ENCODE measurements around the gene FGF23.

The FGF23 gene

GRCh38 chr12:4380332-4380731, 820 bp upstream of the FGF23 start:
- FAIRE-seq: no peak

DNA sequence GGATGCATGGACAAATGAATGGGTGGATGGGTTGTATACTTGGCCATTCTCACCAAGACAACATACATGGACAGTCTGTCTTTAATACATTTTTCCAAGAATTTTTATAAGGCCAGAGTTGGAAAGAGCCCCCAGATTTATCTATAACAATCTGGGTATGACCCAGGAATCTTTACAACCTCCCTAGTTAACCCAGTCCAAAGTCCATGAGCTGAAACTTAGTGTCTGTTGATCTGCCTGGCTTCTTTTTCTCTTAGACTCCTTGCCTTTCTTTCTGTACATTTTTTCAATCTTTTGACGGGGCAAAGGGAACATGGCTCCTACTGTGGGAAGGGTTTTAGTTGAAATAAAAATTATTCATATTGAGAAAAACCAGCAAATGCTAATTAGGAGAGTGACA, 740 bp downstream of the FGF23 start:
- no peak for FAIRE-seq

DNA sequence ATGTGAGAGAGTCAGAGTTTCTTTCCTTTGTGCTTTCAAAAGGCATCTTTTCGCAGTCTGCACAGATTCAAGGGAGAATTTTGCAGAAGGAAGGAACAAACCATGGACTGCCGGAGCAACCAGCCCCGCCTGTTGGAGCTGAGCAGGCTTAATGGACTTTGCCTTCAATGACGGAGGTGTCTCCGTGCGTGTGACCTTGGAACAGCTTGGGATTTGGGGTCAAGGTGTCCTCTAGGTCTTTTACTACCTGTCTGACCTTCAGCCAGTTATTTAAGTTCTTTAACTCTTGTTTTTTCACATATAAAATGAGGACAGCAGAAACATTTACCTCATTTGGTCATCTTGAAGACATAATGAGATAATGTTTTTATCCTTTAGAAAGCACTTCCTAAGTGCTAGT, 4.1 kb downstream of the FGF23 start:
- no peak for FAIRE-seq

GRCh38 chr12:4372653-4373052, 6.9 kb downstream of the FGF23 start:
- FAIRE-seq: no peak

DNA sequence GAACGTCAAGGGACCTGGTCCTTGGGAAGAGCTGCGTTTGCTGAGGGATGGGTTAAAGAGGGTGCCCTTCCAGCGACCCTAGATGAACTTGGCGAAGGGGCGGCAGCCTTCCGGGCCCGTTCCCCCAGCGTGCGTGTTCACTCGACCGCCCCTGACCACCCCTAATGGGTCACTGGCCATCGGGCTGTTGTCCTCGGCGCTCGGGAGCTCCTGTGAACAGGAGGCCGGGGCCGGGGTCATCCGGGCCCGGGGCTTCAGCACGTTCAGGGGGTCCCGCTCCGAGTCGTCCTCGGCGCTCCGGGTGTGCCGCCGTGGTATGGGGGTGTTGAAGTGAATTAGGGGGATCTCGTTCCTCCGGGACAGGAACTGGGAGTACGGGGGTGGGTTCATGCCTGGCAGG, 9.2 kb downstream of the FGF23 start:
- no peak for FAIRE-seq

- FAIRE-seq: no peak
Observed at GRCh38 chr12:4369548-4369947, 10.0 kb downstream of the FGF23 start.

DNA sequence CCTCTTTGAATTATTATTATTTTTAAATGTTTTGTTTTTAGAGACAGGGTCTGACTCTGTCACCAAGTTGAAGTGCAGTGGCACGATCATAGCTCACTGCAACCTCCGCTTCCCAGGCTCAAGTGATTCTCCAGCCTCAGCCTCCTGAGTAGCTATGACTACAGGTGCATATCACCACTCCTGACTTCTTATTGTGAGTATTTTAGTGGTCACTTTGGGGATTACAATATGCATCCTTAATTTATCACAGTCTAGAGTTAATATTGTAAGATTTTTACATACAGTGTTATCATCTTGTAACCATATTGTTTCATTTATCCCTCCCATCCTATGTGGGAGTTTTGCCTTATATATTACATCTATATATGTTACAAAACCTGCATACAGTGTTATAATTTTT, 13.4 kb downstream of the FGF23 start:
- FAIRE-seq: no peak

- no peak for FAIRE-seq
Observed at GRCh38 chr12:4356041-4356327, 23.5 kb downstream of the FGF23 start.

GRCh38 chr12:4355156-4356040, 24.1 kb downstream of the FGF23 start:
- no peak for FAIRE-seq

GRCh38 chr12:4353785-4354208, 25.7 kb downstream of the FGF23 start:
- no peak for FAIRE-seq

DNA sequence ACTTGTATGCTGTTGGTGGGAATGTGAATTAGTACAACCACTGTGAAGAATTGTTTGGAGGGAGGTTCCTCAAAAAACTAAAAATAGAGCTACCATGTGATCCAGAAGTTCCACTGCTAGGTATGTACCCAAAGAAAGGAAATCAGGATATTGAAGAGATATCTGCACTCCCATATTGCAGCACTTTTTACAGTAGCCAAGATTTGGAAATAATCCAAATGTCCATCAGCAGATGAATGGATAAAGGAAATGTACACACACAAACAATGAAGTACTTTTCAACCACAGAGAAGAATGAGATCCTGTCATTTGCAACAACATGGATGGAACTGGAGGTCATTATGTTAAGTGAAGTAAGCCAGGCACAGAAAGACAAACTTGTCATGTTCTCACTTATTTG, 32.6 kb downstream of the FGF23 start:
- no peak for FAIRE-seq

GRCh38 chr12:4331842-4332241, 47.7 kb downstream of the FGF23 start:
- no peak for FAIRE-seq

DNA sequence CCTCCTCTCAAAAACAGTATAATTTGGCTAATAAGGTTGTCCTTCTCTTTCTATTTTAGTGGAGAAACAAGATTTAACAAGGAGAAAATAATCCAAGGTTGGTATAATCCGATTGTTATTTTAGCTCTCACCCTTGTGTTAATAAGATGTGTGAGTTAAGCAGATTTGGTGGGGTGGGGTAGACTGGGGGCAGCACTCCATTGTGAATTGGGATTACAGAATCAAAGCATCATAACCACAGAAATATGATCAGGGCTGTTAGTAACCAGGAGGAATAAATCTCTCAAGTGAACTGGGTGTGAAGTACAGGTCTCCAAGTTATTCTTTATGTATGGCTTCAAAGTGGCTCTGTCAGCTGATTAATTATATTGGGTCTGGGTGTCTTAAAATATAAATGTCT, 48.3 kb downstream of the FGF23 start:
- no peak for FAIRE-seq

DNA sequence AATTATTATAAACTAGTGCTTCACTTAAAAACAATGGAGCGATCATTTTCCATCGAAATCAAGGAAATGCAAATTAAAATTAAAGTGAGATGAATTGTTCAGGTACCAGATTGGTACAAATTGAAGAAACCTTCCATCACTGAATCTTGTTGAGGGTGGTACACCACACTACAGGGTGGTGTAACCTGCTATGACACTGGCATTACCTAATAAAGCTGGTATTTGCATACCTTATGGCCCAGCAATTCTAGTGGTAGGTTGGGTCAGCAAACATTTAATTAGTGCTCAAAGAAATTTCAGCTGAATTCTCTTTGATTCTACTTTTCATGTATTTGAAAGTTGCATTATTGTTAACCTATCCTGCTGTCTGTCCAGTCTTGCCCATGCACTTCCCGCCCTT, 49.3 kb downstream of the FGF23 start:
- no peak for FAIRE-seq

DNA sequence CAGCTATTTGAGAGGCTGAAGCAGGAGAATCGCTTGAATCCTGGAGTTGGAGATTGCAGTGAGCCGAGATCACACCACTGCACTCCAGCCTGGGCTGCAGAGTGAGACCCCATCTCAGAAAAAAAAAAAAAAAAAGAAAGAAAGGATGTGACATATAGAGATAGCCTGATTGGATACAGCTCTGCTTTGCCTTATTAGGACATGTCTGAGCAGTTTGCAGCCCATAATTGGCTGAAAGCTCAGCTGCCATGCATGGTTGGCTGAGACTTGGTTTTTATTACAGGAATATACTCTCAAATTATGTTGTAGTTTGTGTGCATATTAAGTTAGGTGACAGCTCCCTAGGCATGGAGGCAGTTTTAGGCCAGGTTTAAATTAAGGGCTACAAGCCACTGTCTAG, 52.2 kb downstream of the FGF23 start:
- no peak for FAIRE-seq

DNA sequence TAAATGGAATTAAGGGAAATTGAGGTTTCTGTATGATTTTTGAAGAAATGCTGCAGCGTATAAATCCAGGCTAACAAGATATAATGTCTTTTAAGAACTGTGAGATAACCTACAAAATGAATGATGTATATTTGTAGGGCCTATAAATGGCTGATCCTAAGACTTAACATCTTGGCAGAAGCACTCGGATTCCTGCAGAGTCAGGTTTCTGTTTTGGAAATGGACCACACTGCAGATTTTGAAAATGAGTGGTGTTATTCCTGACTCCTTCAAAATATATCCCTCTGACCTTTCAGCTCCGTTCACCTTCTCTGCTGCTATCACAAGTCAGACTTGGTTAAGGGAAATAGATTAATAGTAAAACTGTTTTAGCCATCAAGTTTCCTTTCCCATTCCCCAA, 53.5 kb downstream of the FGF23 start:
- no peak for FAIRE-seq

DNA sequence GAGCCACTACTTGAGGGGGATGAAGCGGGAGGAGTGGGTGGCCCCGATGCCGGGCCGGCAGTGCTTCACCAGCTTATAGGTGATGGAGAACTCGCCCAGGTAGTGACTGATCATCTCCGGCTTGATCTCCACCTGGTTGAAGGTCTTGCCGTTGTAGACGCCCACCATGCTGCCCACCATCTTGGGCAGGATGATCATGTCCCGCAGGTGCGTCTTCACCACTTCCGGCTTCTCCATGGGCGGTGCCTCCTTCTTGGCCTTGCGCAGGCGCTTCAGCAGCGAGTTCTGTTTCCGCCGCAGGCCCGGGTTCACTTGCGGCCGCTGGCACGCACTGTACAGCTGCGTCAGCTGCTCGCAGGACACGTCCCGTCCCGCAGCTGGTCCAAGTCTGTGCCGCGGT, 55.1 kb downstream of the FGF23 start:
- FAIRE-seq: no peak

GRCh38 chr12:4323396-4323795, 56.1 kb downstream of the FGF23 start:
- FAIRE-seq: no peak

DNA sequence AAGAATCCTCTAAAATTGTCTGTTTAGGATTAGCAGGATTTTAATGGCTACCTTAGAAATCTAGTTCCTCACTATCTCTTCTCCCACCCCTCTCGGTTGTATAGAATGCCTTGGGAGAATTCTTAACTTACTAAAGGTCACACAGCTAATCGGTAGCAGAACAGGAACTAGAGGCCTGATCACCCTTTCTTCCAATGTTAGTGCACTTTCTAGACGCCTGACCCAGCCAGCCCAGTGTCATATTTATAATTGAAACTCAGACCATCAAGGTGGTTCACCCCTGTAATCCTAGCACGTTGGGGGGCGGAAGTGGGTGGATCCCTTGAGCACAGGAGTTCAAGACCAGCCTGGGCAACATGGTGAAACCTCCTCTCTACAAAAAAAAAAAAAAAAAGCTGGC, 56.8 kb downstream of the FGF23 start:
- no peak for FAIRE-seq

GRCh38 chr12:4320853-4321701, 58.4 kb downstream of the FGF23 start, which contains the start of gene TIGAR:
TSS of gene TIGAR (plus strand) at chr12:4321213. CDS start at chr12:4321272, 59 bp downstream.
- FAIRE-seq: no peak

DNA sequence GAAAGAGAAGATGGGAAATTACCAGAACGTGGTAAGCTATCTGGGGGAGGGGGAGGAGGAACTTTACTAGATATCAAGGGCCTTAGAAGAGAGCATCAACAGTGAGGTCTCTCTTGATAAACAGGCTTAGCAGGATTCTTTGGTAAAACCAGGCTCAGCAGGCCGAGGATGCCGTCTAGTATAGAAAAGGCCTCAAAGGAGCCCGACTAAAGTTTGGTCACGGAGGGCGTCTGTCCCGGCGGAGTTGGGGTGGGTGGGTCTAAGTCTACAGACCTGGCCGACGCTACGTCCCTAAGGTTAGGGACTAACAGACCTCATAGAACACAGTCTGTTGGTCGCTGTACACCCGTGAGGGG, 59.0 kb downstream of the FGF23 start:
- no peak for FAIRE-seq

All from islet of Langerhans (tissue), 1 donor.